HCT116 (cell line): ENCODE measurements around the gene F10. TPM values are rescaled to one million over a fixed set of nuclear protein-coding genes. Genes with fewer than 3 reads are reported as not detected.

Experiments used
- ATAC-seq: fragments of 200-7000 bp; cut with Tn5 transposase; 2 replicates; pipeline ENCODE4 v1.9.1; 2020; ENCODE audit warnings: mild to moderate bottlenecking, moderate library complexity
- BruUV-seq: library from RNA; stranded (reverse); fragments of 400-500 nt; replicated peaks from 2 replicates; lab custom pipeline; 2021; lab: Mats Ljungman, UMichigan
- CTCF ChIA-PET: fragments of 300-600 bp; sonication (Branson Sonifier 250); formaldehyde crosslinking; loops from one replicate; lab custom pipeline; 2021; ENCODE audit warnings: antibody characterized with exemption; lab: Charles Lee
- POLR2A ChIA-PET: fragments of 300-600, 350-600 bp; sonication (Branson Sonifier 250); formaldehyde crosslinking; loops from one replicate; lab custom pipeline; 2021; ENCODE audit warnings: antibody characterized with exemption; lab: Charles Lee
- RAD21 ChIA-PET, 2 experiments: fragments of 300-600 bp; sonication (Branson Sonifier 250); formaldehyde crosslinking; loops; one replicate each; lab custom pipeline; 2023; ENCODE audit warnings: low total read pairs in 2 of 2; ENCODE audit not compliant: uncharacterized antibody in 2 of 2, unreplicated experiment in 2 of 2, low non-redundant PET in 1 of 2; lab: Charles Lee
- DNase-seq: peaks from one replicate; pipeline ENCODE4 v3.0.0-alpha.2; 2010; ENCODE audit warnings: low read depth, low spot score
- H2AFZ ChIP-seq: fragments of 200-600 bp; shearing (Covaris generic), sonication (generic); 2 replicates; pipeline ENCODE4 v1.6.1; 2017; ENCODE audit warnings: low read depth, mixed run types, mixed read lengths, antibody characterized with exemption, low read length; ENCODE audit not compliant: poor library complexity, severe bottlenecking
- H3K27ac ChIP-seq: 2 replicates; pipeline ENCODE4 v1.5.1; 2012; ENCODE audit warnings: low read depth, low read length
- H3K27me3 ChIP-seq: fragments of 200-600 bp; sonication (generic); 2 replicates; pipeline ENCODE4 v1.6.1; 2016; ENCODE audit warnings: mixed run types, low read length, mixed read lengths; ENCODE audit not compliant: insufficient read depth
- H3K36me3 ChIP-seq, 2 experiments: fragments of 200-500 bp in 1 of 2; fragments of 200-600 bp in 1 of 2; sonication (Bioruptor generic) in 1 of 2; sonication (generic) in 1 of 2; 2 replicates each; pipeline versions ENCODE4 v1.5.1 to v1.6.1; 2014 to 2016; ENCODE audit warnings: low read length in 2 of 2, inconsistent platforms in 1 of 2, mixed read lengths in 1 of 2, mixed run types in 1 of 2; ENCODE audit not compliant: insufficient read depth in 2 of 2, control insufficient read depth in 1 of 2
- H3K4me1 ChIP-seq, 2 experiments: fragments of 200-600 bp in 1 of 2; sonication (generic) in 1 of 2; 2 replicates each; pipeline versions ENCODE4 v1.5.1 to v1.6.1; 2012 to 2017; ENCODE audit warnings: low read length in 2 of 2, inconsistent platforms in 1 of 2, mild to moderate bottlenecking in 1 of 2, mixed read lengths in 1 of 2, mixed run types in 1 of 2, moderate library complexity in 1 of 2; ENCODE audit not compliant: insufficient read depth in 2 of 2, control insufficient read depth in 1 of 2
- H3K4me2 ChIP-seq: fragments of 200-600 bp; sonication (generic); 2 replicates; pipeline ENCODE4 v1.6.1; 2017; ENCODE audit warnings: mixed run types, low read length, mixed read lengths
- H3K4me3 ChIP-seq, 2 experiments: fragments of 200-600 bp in 1 of 2; sonication (generic) in 1 of 2; replicated peaks in 1 of 2; 2 replicates each; pipeline ENCODE4 v1.5.1; 2011 to 2016; ENCODE audit warnings: low read length in 2 of 2, control low read depth in 1 of 2, low read depth in 1 of 2, mild to moderate bottlenecking in 1 of 2, mixed read lengths in 1 of 2, mixed run types in 1 of 2
- H3K79me2 ChIP-seq: fragments of 200-600 bp; sonication (generic); 2 replicates; pipeline ENCODE4 v1.6.1; 2017; ENCODE audit warnings: mild to moderate bottlenecking, mixed run types, low read length, moderate library complexity, mixed read lengths; ENCODE audit not compliant: insufficient read depth
- H3K9ac ChIP-seq: fragments of 200-600 bp; sonication (generic); 2 replicates; pipeline ENCODE4 v1.6.1; 2016; ENCODE audit warnings: low read length, mixed read lengths
- H3K9me2 ChIP-seq: fragments of 200-600 bp; sonication (generic), shearing (Covaris generic); 2 replicates; pipeline ENCODE4 v1.6.1; 2017; ENCODE audit warnings: mixed run types, mild to moderate bottlenecking, moderate library complexity; ENCODE audit not compliant: insufficient read depth
- H3K9me3 ChIP-seq, 2 experiments: fragments of 200-500 bp in 1 of 2; fragments of 200-600 bp in 1 of 2; sonication (Bioruptor generic) in 1 of 2; sonication (generic) in 1 of 2; 2 replicates each; pipeline ENCODE4 v1.6.1; 2014 to 2017; ENCODE audit warnings: low read length in 2 of 2, mixed read lengths in 2 of 2, inconsistent platforms in 1 of 2, low read depth in 1 of 2, mild to moderate bottlenecking in 1 of 2, mixed run types in 1 of 2, moderate library complexity in 1 of 2; ENCODE audit not compliant: control insufficient read depth in 1 of 2, insufficient read depth in 1 of 2
- H4K20me1 ChIP-seq: fragments of 200-600 bp; sonication (generic), shearing (Covaris generic); 2 replicates; pipeline ENCODE4 v1.6.1; 2017; ENCODE audit warnings: mixed run types, mild to moderate bottlenecking, moderate library complexity; ENCODE audit not compliant: insufficient read depth
- CBX3 ChIP-seq: IDR thresholded peaks from 2 replicates; pipeline ENCODE4 v1.6.1; 2012; ENCODE audit warnings: low read depth
- CEBPB ChIP-seq: IDR thresholded peaks from 2 replicates; pipeline ENCODE4 v1.6.1; 2012; ENCODE audit warnings: low read depth
- EGR1 ChIP-seq: IDR thresholded peaks from 2 replicates; pipeline ENCODE4 v1.6.1; 2012; ENCODE audit warnings: low read depth
- ELF1 ChIP-seq: IDR thresholded peaks from 2 replicates; pipeline ENCODE4 v1.6.1; 2012; ENCODE audit warnings: low read depth, borderline replicate concordance
- EZH2 ChIP-seq: fragments of 200-600 bp; sonication (generic); IDR thresholded peaks from 2 replicates; pipeline ENCODE4 v1.6.1; 2017; ENCODE audit warnings: antibody characterized with exemption, mixed run types
- EZH2phosphoT487 ChIP-seq: fragments of 200-600 bp; IDR thresholded peaks from 2 replicates; pipeline ENCODE4 v1.6.1; 2018; ENCODE audit warnings: antibody characterized with exemption, borderline replicate concordance
- FOSL1 ChIP-seq: IDR thresholded peaks from 2 replicates; pipeline ENCODE4 v1.6.1; 2012; ENCODE audit warnings: low read depth
- POLR2AphosphoS5 ChIP-seq: IDR thresholded peaks from 2 replicates; pipeline ENCODE4 v1.6.1; 2011; ENCODE audit warnings: mild to moderate bottlenecking, low read depth, low read length, moderate library complexity
- RAD21 ChIP-seq: IDR thresholded peaks from 2 replicates; pipeline ENCODE4 v1.6.1; 2012; ENCODE audit warnings: low read depth, mild to moderate bottlenecking
- SIN3A ChIP-seq: IDR thresholded peaks from 2 replicates; pipeline ENCODE4 v1.6.1; 2012; ENCODE audit warnings: low read depth
- SP1 ChIP-seq: IDR thresholded peaks from 2 replicates; pipeline ENCODE4 v1.6.1; 2012; ENCODE audit warnings: low read depth
- SRF ChIP-seq: IDR thresholded peaks from 2 replicates; pipeline ENCODE4 v1.6.1; 2012; ENCODE audit warnings: low read depth
- TCF7L2 ChIP-seq: IDR thresholded peaks from 2 replicates; pipeline ENCODE4 v1.7.0; 2011; ENCODE audit warnings: borderline replicate concordance, inconsistent platforms; ENCODE audit not compliant: insufficient read depth, insufficient read length; ENCODE audit errors: extremely low read depth
- YY1 ChIP-seq: IDR thresholded peaks from 2 replicates; pipeline ENCODE4 v1.6.1; 2011; ENCODE audit warnings: low read length, low read depth, moderate library complexity, mild to moderate bottlenecking; ENCODE audit not compliant: insufficient replicate concordance; ENCODE audit errors: extremely low read depth
- intact Hi-C: fragments of 100-400 bp; cut with micrococcal nuclease; formaldehyde crosslinking; loops from 2 replicates; pipeline ENCODE4 v1.10.0; 2022
- total RNA-seq: library from RNA; stranded (reverse); gene quantifications from one replicate; pipeline ENCODE4 v1.2.1, GENCODE V29; 2021; ENCODE audit not compliant: unreplicated experiment
- TF ChIP-seq, protein P1 (sequence below): IDR thresholded peaks from 2 replicates; pipeline ENCODE4 v1.6.1; 2011; ENCODE audit warnings: mild to moderate bottlenecking, low read length, moderate library complexity; ENCODE audit not compliant: insufficient replicate concordance; ENCODE audit errors: extremely low read depth
- TF ChIP-seq, protein P2 (sequence below), 3 experiments: fragments of 200-600 bp in 1 of 3; sonication (generic) in 1 of 3; IDR thresholded peaks in 2 of 3; conservative IDR thresholded peaks in 1 of 3; 2 replicates each; pipeline ENCODE4 v1.5.1; 2012 to 2017; ENCODE audit warnings: low read depth in 2 of 3, low read length in 2 of 3, antibody characterized with exemption in 1 of 3, borderline replicate concordance in 1 of 3, control low read depth in 1 of 3, mild to moderate bottlenecking in 1 of 3, mixed read lengths in 1 of 3, mixed run types in 1 of 3, moderate library complexity in 1 of 3; ENCODE audit not compliant: insufficient read depth in 1 of 3
- TF ChIP-seq, protein P3 (sequence below): IDR thresholded peaks from 2 replicates; pipeline ENCODE4 v1.6.1; 2012; ENCODE audit warnings: low read depth
- TF ChIP-seq, protein P4 (sequence below): IDR thresholded peaks from 2 replicates; pipeline ENCODE4 v1.6.1; 2012
- TF ChIP-seq, protein P5 (sequence below): IDR thresholded peaks from 2 replicates; pipeline ENCODE4 v1.6.1; 2012

Gene F10
- total RNA-seq, 1 experiment from 2014 or later, result 4.0 TPM

DNA sequence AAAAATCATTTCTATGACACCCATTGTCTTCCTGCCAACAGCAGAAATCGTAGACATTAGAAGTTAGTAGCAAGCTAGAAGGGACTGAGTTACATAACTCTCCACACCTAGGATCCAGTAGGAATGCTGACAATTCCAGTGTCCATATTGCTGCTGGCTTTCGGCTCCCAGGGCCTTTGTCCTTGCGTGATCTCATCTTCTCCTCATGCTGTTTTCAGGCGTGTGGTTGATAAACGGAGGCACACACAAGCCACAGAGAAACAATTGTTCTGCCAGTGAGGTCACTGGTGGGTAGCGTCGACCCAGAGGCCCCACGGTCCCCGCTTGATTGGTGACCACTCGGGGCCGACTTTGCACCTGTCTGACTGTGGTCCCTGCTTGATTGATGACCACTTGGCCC lies 48.7 kb upstream of the F10 start:
- Histone ChIP-seq H3K9ac (no peak overlapping the region), H3K4me1 (no peaks in the 10 kb centered on the region), H3K79me2 (no peaks in the 10 kb centered on the region), H3K4me3 (no peak overlapping the region), H4K20me1 (no peaks in the 10 kb centered on the region), H3K27ac (no peak overlapping the region), H3K9me3 (no peaks in the 10 kb centered on the region), H2AFZ (no peak overlapping the region), H3K9me2 (no peaks in the 10 kb centered on the region), H3K4me2 (no peak overlapping the region), H3K36me3 (no peaks in the 10 kb centered on the region), H3K27me3 (0 out of 2 replicates have a peak, but pooled peaks cover 7% of the 10 kb centered on the region)
- CTCF ChIA-PET, result no interaction called here
- ATAC-seq, result no peak
- RAD21 ChIA-PET, result no interaction called here
- intact Hi-C loops, result no loop called here
- DNase-seq, result no peak
- POLR2A ChIA-PET, result no interaction called here
- BruUV-seq, result no TSS peak
- TF ChIP-seq SRF (no peak), POLR2AphosphoS5 (no peak), EZH2phosphoT487 (no peak), SP1 (no peak), TCF7L2 (no peak), EGR1 (no peak), CEBPB (no peak), RAD21 (no peak), ELF1 (no peak), SIN3A (no peak), YY1 (no peak), EZH2 (no peak), FOSL1 (no peak), CBX3 (no peak)
- TF ChIP-seq, protein P1, sequence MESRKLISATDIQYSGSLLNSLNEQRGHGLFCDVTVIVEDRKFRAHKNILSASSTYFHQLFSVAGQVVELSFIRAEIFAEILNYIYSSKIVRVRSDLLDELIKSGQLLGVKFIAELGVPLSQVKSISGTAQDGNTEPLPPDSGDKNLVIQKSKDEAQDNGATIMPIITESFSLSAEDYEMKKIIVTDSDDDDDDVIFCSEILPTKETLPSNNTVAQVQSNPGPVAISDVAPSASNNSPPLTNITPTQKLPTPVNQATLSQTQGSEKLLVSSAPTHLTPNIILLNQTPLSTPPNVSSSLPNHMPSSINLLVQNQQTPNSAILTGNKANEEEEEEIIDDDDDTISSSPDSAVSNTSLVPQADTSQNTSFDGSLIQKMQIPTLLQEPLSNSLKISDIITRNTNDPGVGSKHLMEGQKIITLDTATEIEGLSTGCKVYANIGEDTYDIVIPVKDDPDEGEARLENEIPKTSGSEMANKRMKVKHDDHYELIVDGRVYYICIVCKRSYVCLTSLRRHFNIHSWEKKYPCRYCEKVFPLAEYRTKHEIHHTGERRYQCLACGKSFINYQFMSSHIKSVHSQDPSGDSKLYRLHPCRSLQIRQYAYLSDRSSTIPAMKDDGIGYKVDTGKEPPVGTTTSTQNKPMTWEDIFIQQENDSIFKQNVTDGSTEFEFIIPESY, result no peak
- TF ChIP-seq, protein P2, sequence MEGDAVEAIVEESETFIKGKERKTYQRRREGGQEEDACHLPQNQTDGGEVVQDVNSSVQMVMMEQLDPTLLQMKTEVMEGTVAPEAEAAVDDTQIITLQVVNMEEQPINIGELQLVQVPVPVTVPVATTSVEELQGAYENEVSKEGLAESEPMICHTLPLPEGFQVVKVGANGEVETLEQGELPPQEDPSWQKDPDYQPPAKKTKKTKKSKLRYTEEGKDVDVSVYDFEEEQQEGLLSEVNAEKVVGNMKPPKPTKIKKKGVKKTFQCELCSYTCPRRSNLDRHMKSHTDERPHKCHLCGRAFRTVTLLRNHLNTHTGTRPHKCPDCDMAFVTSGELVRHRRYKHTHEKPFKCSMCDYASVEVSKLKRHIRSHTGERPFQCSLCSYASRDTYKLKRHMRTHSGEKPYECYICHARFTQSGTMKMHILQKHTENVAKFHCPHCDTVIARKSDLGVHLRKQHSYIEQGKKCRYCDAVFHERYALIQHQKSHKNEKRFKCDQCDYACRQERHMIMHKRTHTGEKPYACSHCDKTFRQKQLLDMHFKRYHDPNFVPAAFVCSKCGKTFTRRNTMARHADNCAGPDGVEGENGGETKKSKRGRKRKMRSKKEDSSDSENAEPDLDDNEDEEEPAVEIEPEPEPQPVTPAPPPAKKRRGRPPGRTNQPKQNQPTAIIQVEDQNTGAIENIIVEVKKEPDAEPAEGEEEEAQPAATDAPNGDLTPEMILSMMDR (IDR thresholded peaks at IDR 0.05 in 2 of 3, conservative IDR thresholded peaks at IDR 0.05 in 1 of 3; ENCODE audit: borderline replicate concordance in 1 of 3, insufficient read depth in 1 of 3, low read depth in 2 of 3, low read length in 2 of 3), result no peak
- TF ChIP-seq, protein P3, sequence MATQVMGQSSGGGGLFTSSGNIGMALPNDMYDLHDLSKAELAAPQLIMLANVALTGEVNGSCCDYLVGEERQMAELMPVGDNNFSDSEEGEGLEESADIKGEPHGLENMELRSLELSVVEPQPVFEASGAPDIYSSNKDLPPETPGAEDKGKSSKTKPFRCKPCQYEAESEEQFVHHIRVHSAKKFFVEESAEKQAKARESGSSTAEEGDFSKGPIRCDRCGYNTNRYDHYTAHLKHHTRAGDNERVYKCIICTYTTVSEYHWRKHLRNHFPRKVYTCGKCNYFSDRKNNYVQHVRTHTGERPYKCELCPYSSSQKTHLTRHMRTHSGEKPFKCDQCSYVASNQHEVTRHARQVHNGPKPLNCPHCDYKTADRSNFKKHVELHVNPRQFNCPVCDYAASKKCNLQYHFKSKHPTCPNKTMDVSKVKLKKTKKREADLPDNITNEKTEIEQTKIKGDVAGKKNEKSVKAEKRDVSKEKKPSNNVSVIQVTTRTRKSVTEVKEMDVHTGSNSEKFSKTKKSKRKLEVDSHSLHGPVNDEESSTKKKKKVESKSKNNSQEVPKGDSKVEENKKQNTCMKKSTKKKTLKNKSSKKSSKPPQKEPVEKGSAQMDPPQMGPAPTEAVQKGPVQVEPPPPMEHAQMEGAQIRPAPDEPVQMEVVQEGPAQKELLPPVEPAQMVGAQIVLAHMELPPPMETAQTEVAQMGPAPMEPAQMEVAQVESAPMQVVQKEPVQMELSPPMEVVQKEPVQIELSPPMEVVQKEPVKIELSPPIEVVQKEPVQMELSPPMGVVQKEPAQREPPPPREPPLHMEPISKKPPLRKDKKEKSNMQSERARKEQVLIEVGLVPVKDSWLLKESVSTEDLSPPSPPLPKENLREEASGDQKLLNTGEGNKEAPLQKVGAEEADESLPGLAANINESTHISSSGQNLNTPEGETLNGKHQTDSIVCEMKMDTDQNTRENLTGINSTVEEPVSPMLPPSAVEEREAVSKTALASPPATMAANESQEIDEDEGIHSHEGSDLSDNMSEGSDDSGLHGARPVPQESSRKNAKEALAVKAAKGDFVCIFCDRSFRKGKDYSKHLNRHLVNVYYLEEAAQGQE, result no peak
- TF ChIP-seq, protein P4, sequence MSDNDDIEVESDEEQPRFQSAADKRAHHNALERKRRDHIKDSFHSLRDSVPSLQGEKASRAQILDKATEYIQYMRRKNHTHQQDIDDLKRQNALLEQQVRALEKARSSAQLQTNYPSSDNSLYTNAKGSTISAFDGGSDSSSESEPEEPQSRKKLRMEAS, result no peak
- TF ChIP-seq, protein P5, sequence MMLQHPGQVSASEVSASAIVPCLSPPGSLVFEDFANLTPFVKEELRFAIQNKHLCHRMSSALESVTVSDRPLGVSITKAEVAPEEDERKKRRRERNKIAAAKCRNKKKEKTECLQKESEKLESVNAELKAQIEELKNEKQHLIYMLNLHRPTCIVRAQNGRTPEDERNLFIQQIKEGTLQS, result no peak
